HCT116 (cell line): ENCODE data around the gene ZNF746.

Source experiments
- ATF3 ChIP-seq: IDR thresholded peaks from 2 replicates; pipeline ENCODE4 v1.6.1; 2012
- CBX3 ChIP-seq: IDR thresholded peaks from 2 replicates; pipeline ENCODE4 v1.6.1; 2012; ENCODE audit warnings: low read depth
- CTCF ChIP-seq, 3 experiments: fragments of 200-600 bp in 1 of 3; sonication (generic) in 1 of 3; IDR thresholded peaks in 2 of 3; conservative IDR thresholded peaks in 1 of 3; 2 replicates each; pipeline ENCODE4 v1.5.1; 2012 to 2017; ENCODE audit warnings: low read depth in 2 of 3, low read length in 2 of 3, antibody characterized with exemption in 1 of 3, borderline replicate concordance in 1 of 3, control low read depth in 1 of 3, mild to moderate bottlenecking in 1 of 3, mixed read lengths in 1 of 3, mixed run types in 1 of 3, moderate library complexity in 1 of 3; ENCODE audit not compliant: insufficient read depth in 1 of 3
- ELF1 ChIP-seq: IDR thresholded peaks from 2 replicates; pipeline ENCODE4 v1.6.1; 2012; ENCODE audit warnings: low read depth, borderline replicate concordance
- EZH2 ChIP-seq: fragments of 200-600 bp; sonication (generic); IDR thresholded peaks from 2 replicates; pipeline ENCODE4 v1.6.1; 2017; ENCODE audit warnings: antibody characterized with exemption, mixed run types
- JUND ChIP-seq: IDR thresholded peaks from 2 replicates; pipeline ENCODE4 v1.6.1; 2012
- POLR2A ChIP-seq: IDR thresholded peaks from 2 replicates; pipeline ENCODE4 v1.7.0; 2011; ENCODE audit warnings: borderline replicate concordance; ENCODE audit not compliant: insufficient read depth, insufficient read length; ENCODE audit errors: extremely low read depth
- POLR2AphosphoS5 ChIP-seq: IDR thresholded peaks from 2 replicates; pipeline ENCODE4 v1.6.1; 2011; ENCODE audit warnings: mild to moderate bottlenecking, low read depth, low read length, moderate library complexity
- RAD21 ChIP-seq: IDR thresholded peaks from 2 replicates; pipeline ENCODE4 v1.6.1; 2012; ENCODE audit warnings: low read depth, mild to moderate bottlenecking
- REST ChIP-seq: IDR thresholded peaks from 2 replicates; pipeline ENCODE4 v1.6.1; 2012; ENCODE audit warnings: low read depth
- SP1 ChIP-seq: IDR thresholded peaks from 2 replicates; pipeline ENCODE4 v1.6.1; 2012; ENCODE audit warnings: low read depth
- SRF ChIP-seq: IDR thresholded peaks from 2 replicates; pipeline ENCODE4 v1.6.1; 2012; ENCODE audit warnings: low read depth

GRCh38 chr7:149500201-149500600 lies 2.6 kb upstream of the ZNF746 start:
- no peak for TF ChIP-seq CTCF (IDR thresholded peaks at IDR 0.05 in 2 of 3, conservative IDR thresholded peaks at IDR 0.05 in 1 of 3; ENCODE audit: borderline replicate concordance in 1 of 3, insufficient read depth in 1 of 3, low read depth in 2 of 3, low read length in 2 of 3)
- no peak for TF ChIP-seq REST
- TF ChIP-seq POLR2AphosphoS5: no peak
- TF ChIP-seq SRF: no peak
- no peak for TF ChIP-seq ELF1
- no peak for TF ChIP-seq CBX3
- no peak for TF ChIP-seq RAD21
- TF ChIP-seq ATF3: no peak
- TF ChIP-seq JUND: no peak
- no peak for TF ChIP-seq EZH2
- no peak for TF ChIP-seq POLR2A
- TF ChIP-seq SP1: no peak
